ENCODE measurements around the gene RBP7.
"Not testable (repeated sequence)": the region's sequence is repeated elsewhere in the genome, so short reads cannot be mapped to it uniquely, and the experiment has no call there.

RBP7 gene

DNA sequence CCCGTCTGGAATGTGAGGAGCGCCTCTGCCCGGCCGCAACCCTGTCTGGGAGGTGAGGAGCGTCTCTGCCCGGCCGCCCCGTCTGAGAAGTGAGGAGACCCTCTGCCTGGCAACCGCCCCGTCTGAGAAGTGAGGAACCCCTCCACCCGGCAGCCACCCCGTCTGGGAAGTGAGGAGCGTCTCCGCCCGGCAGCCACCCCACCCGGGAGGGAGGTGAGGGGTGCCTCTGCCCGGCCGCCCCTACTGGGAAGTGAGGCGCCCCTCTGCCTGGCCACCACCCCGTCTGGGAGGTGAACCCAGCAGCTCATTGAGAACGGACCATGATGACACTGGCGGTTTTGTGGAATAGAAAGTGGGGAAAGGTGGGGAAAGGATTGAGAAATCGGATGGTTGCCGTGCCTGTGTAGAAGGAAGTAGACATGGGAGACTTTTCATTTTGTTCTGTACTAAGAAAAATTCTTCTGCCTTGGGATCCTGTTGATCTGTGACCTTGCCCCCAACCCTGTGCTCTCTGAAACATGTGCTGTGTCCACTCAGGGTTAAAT, 32.0 kb downstream of the RBP7 start:
- not testable (repeated sequence) for H3K27me3 ChIP-seq (ENCODE audit: control insufficient read depth, insufficient read depth, low read length, poor library complexity, severe bottlenecking); H3K27ac ChIP-seq (ENCODE audit: insufficient read depth, low read depth, low read length, poor library complexity, severe bottlenecking); H3K4me3 ChIP-seq (ENCODE audit: insufficient read depth, low read depth, low read length); H3K36me3 ChIP-seq (ENCODE audit: control insufficient read depth, insufficient read depth, low read length); H3K9me3 ChIP-seq (ENCODE audit: control insufficient read depth, low read length); H3K4me1 ChIP-seq (ENCODE audit: control insufficient read depth, insufficient read depth, low read length)
- 95 to 97% methylated on average over 24 of the region's 24 CpGs for WGBS, 2 experiments

DNA sequence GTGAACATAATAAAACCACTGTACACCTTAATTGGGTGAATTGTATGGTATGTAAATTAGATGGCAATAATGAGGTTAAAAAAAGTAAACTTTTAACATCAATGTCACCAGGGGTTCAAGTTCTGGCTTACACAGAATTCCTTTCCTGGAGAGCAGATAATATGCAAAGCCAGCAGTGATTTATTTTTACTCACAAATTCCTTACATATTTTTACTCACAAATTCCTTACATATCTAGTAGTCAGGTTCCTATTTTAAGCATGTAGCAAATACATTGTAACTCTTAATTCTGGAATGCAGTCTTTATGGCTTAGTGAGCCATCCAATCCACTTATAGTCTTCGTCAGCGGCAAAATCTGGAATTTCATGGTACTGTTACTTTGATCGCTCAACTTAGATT, 34.4 kb downstream of the RBP7 start:
- WGBS, 2 experiments = 100% methylated on average over 2 of the region's 3 CpGs; no CpG with 5 or more reads in 1 of the 2 experiments
- no peaks in the 10 kb centered on the region for H3K4me1 ChIP-seq (ENCODE audit: control insufficient read depth, insufficient read depth, low read length)
- no peaks in the 10 kb centered on the region for H3K9me3 ChIP-seq (ENCODE audit: control insufficient read depth, low read length)
- H3K36me3 ChIP-seq (ENCODE audit: control insufficient read depth, insufficient read depth, low read length) = no peaks in the 10 kb centered on the region
- H3K27me3 ChIP-seq (ENCODE audit: control insufficient read depth, insufficient read depth, low read length, poor library complexity, severe bottlenecking) = no peaks in the 10 kb centered on the region
- H3K27ac ChIP-seq (ENCODE audit: insufficient read depth, low read depth, low read length, poor library complexity, severe bottlenecking) = no peak overlapping the region
- H3K4me3 ChIP-seq (ENCODE audit: insufficient read depth, low read depth, low read length) = no peak overlapping the region

DNA sequence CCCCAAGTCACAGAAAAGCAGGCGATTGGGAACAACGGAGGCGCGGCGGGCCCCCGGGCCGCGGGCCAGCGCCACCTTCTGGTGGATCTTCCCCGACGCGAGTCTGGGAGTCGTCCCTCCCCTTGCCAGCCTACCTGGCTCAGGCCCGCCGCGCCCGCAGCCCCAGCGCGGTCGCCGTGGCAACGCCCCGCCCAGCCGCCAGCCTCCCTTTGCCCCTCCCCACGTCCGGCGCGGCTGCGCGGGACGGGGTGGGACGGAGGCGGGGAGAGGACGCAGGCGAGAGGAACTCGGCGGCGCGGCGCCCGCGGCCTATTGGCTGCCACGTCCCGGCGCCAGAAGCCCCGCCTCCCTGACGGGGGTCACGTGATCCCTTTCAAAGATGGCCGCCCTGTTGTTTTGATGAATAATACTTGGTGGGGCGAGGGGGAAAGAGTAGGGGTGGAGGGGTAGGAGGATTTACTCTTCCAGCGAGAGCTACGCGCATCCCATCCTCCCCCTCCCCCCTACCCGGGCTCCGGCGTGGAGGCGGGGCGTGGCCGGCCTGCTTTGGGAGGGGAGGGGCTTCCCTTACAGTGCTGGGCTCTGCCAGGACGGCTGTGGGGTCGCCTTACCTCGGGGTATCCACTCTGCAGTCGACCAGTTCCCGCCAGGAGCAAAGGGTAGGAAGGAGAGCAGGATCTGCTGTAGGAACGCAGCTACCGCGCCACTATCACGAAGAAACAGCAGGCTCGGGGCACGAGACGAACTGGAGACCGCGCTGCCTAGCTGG, 35.7 kb downstream of the RBP7 start, which contains the start of gene UBE4B:
Gene UBE4B, plus strand, starts transcription at position 369 of the 769 bp plus-strand sequence. CDS start 713 bp downstream, outside the sequence.
- H3K27me3 ChIP-seq (ENCODE audit: control insufficient read depth, insufficient read depth, low read length, poor library complexity, severe bottlenecking) = no peaks in the 10 kb centered on the region
- H3K4me3 ChIP-seq (ENCODE audit: insufficient read depth, low read depth, low read length) = peak within 1 kb of the TSS; percentile 57
- H3K27ac ChIP-seq (ENCODE audit: insufficient read depth, low read depth, low read length, poor library complexity, severe bottlenecking) = peak within 1 kb of the TSS; percentile 91
- no peaks in the 10 kb centered on the region for H3K9me3 ChIP-seq (ENCODE audit: control insufficient read depth, low read length)
- no peaks in the 10 kb centered on the region for H3K4me1 ChIP-seq (ENCODE audit: control insufficient read depth, insufficient read depth, low read length)
- 0% methylated on average over 68 to 72 of the region's 73 CpGs for WGBS, 2 experiments
- no peaks in the 10 kb centered on the region for H3K36me3 ChIP-seq (ENCODE audit: control insufficient read depth, insufficient read depth, low read length)

DNA sequence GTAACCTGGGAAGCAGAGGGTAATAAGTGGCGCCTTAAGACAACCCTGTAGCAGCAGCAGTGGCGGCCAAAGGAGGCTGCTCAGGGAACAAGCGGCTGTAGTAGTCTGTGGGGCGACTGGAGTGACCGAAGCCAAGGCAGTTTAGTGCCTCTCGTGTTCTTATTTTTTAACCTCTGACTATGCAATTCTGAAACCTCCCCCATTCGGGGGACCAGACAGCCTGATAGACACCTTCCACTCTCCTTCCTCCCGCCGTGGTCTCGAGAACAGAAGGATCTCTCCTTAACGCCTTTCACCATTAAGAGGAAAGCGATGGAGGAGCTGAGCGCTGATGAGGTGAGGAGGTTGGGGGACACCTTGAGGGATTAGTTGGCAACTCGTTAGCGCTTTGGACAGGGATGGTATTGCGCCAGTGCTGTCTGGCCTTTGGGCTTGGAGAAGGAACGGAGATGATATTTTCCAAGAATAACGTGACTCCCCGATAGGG, 36.4 kb downstream of the RBP7 start:
- Histone ChIP-seq H3K4me1 (ENCODE audit: control insufficient read depth, insufficient read depth, low read length) (no peaks in the 10 kb centered on the region), H3K27me3 (ENCODE audit: control insufficient read depth, insufficient read depth, low read length, poor library complexity, severe bottlenecking) (no peaks in the 10 kb centered on the region), H3K4me3 (ENCODE audit: insufficient read depth, low read depth, low read length) (peak overlapping the region; percentile 57), H3K9me3 (ENCODE audit: control insufficient read depth, low read length) (no peaks in the 10 kb centered on the region), H3K27ac (ENCODE audit: insufficient read depth, low read depth, low read length, poor library complexity, severe bottlenecking) (peak overlapping the region; percentile 91), H3K36me3 (ENCODE audit: control insufficient read depth, insufficient read depth, low read length) (no peaks in the 10 kb centered on the region)
- 1% methylated on average over 19 of the region's 19 CpGs for WGBS, 2 experiments

DNA sequence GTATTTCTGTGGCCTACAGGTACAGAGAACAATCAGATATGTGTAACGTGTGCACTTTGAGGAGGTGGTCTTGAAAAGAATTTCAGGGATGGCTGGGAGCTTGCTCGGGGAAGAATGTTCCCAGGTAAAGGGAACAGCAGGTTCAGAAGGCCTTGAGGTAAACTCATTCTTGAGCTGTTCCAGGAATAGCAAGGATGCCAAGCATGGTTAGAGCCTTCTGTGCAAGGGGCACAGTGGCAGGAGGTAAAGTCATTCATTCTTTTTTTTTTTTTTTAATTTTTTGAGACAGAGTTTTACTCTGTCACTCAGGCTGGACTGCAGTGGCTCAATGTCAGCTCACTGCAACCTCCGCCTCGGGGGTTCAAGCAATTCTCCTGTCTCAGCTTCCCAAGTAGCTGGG, 45.7 kb downstream of the RBP7 start:
- Histone ChIP-seq H3K4me3 (ENCODE audit: insufficient read depth, low read depth, low read length) (no peak overlapping the region), H3K27ac (ENCODE audit: insufficient read depth, low read depth, low read length, poor library complexity, severe bottlenecking) (no peak overlapping the region), H3K4me1 (ENCODE audit: control insufficient read depth, insufficient read depth, low read length) (no peaks in the 10 kb centered on the region), H3K9me3 (ENCODE audit: control insufficient read depth, low read length) (no peaks in the 10 kb centered on the region), H3K36me3 (ENCODE audit: control insufficient read depth, insufficient read depth, low read length) (no peaks in the 10 kb centered on the region), H3K27me3 (ENCODE audit: control insufficient read depth, insufficient read depth, low read length, poor library complexity, severe bottlenecking) (no peaks in the 10 kb centered on the region)
- 92 to 96% methylated on average over 4 of the region's 4 CpGs for whole genome bisulfite sequencing, 2 experiments

DNA sequence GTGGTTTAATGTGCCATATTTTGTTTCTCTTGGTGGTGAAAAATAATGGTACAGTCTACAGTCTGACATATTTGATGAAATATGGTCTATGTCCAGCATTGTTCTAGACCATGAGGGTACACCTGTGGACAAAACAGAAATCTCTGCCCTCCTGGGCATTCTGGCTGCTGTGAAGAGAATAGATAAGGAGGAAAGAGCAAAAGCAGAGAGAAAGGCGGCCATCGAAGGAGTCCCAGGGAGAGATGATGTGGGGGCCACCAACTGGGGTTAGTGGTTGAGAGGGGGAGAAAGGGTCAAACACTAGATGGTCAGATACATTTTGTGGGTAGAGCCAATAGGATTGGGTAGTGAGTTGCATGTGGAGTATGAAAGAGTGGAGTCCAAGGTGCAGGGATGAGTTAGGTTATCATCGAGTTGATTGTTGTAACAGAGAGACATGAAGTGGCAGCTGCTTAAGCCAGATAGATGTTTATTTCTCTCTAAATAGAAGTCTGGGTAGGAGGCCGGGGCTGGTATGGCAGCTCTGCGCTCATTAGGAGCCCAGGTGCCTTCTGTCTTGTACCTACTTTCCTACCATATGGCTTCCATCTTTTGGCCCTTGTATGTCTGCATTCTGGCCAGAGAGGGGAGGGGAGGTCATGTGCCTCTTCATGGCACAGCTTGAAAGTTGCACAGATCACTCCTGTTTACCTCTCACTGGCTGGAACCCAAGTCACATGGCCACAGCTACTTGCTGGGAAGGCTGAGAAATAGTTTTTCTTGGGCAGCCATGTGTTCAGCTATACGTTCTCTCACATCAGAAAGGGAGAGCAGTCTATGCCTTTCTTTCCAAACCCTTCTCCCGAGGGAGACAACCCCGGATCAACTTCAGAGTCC, 48.7 kb downstream of the RBP7 start:
- Histone ChIP-seq H3K4me3 (ENCODE audit: insufficient read depth, low read depth, low read length) (no peak overlapping the region), H3K27ac (ENCODE audit: insufficient read depth, low read depth, low read length, poor library complexity, severe bottlenecking) (peak overlapping the region; percentile 6), H3K27me3 (ENCODE audit: control insufficient read depth, insufficient read depth, low read length, poor library complexity, severe bottlenecking) (no peaks in the 10 kb centered on the region), H3K9me3 (ENCODE audit: control insufficient read depth, low read length) (no peaks in the 10 kb centered on the region), H3K36me3 (ENCODE audit: control insufficient read depth, insufficient read depth, low read length) (no peaks in the 10 kb centered on the region), H3K4me1 (ENCODE audit: control insufficient read depth, insufficient read depth, low read length) (no peaks in the 10 kb centered on the region)
- WGBS, 2 experiments = 94 to 97% methylated on average over 8 of the region's 8 CpGs

DNA sequence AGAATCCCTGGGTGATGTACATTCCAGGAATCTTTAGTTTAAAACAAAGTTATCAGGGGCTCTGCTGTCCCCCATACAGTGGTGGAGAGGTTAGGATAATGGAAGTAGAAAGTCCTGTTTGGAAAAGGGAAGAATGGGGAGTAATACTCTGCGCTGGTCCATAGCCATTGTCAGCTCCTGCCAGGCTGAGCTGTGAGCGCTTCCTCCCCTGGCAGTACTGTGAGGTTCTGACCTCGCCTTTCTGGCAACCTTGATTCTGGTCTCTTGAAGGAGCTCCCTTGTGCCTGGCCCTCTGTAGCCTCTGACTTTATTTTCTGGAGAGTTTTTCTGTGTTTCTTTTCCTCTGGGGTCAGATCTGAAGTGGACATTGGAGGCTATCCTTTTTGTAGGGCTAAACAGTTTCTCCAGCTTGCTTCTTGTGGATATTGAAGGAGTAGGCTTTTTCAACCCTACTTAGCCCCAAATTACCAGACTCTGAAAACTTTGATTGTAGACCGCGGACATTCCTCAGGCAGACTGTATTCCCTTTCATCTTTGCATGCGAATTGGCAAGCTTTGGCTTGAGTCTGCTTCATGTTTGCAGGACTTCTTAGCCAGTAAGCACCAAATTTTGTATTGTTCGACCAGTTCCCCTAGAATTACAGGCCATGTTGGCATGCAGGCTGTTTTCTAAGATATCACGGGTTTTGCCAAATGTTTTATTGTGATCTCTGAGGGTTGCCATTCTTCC, 49.5 kb downstream of the RBP7 start:
- Histone ChIP-seq H3K9me3 (ENCODE audit: control insufficient read depth, low read length) (no peaks in the 10 kb centered on the region), H3K27me3 (ENCODE audit: control insufficient read depth, insufficient read depth, low read length, poor library complexity, severe bottlenecking) (no peaks in the 10 kb centered on the region), H3K36me3 (ENCODE audit: control insufficient read depth, insufficient read depth, low read length) (no peaks in the 10 kb centered on the region), H3K4me1 (ENCODE audit: control insufficient read depth, insufficient read depth, low read length) (no peaks in the 10 kb centered on the region), H3K4me3 (ENCODE audit: insufficient read depth, low read depth, low read length) (no peak overlapping the region), H3K27ac (ENCODE audit: insufficient read depth, low read depth, low read length, poor library complexity, severe bottlenecking) (peak overlapping the region; percentile 6)
- 88% methylated on average over 8 of the region's 8 CpGs for WGBS, 2 experiments

DNA sequence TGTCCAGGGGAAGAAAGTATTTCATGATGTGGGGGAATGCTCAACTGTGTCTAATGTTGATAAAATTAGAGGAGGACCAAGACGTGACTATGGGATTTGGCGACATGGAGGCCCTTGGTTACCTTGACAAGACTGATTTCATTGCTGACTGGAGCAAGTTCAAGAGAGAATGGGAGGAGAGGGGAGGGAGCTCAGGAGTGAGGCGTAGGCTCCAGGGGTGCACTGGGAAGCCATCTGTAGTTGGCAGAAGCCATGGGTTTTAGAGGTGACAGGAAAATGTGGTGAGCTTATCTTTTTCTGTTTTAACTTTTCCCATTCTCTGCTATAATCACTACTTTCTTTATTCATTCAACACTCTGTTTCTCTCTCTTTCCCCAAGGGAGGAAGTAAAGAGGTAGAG, 51.6 kb downstream of the RBP7 start:
- H3K9me3 ChIP-seq (ENCODE audit: control insufficient read depth, low read length) = no peaks in the 10 kb centered on the region
- H3K27ac ChIP-seq (ENCODE audit: insufficient read depth, low read depth, low read length, poor library complexity, severe bottlenecking) = no peak overlapping the region
- no peaks in the 10 kb centered on the region for H3K4me1 ChIP-seq (ENCODE audit: control insufficient read depth, insufficient read depth, low read length)
- H3K4me3 ChIP-seq (ENCODE audit: insufficient read depth, low read depth, low read length) = no peak overlapping the region
- H3K36me3 ChIP-seq (ENCODE audit: control insufficient read depth, insufficient read depth, low read length) = no peaks in the 10 kb centered on the region
- no peaks in the 10 kb centered on the region for H3K27me3 ChIP-seq (ENCODE audit: control insufficient read depth, insufficient read depth, low read length, poor library complexity, severe bottlenecking)
- 96 to 97% methylated on average over 3 of the region's 3 CpGs for WGBS, 2 experiments

DNA sequence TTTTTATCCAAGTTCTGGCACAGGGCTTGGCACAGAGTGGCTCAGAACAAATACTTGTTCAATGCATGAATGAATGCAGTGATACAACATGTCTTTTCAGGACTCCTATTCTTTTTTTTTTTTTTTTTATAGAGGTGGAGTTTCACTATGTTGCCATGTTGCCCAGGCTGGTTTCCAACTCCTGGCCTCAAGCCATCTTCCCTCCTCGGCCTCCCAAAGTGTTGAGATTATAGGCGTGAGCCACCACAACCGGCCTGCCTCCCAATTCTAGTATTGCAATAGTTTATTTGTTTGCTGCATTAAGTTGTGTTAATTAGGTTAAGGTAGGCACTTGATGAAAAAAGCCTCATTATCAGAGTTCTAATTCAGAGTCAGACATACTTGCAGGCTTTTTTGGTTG, 53.6 kb downstream of the RBP7 start:
- no peak overlapping the region for H3K27ac ChIP-seq (ENCODE audit: insufficient read depth, low read depth, low read length, poor library complexity, severe bottlenecking)
- H3K9me3 ChIP-seq (ENCODE audit: control insufficient read depth, low read length) = no peaks in the 10 kb centered on the region
- no peaks in the 10 kb centered on the region for H3K36me3 ChIP-seq (ENCODE audit: control insufficient read depth, insufficient read depth, low read length)
- 94 to 100% methylated on average over 3 of the region's 3 CpGs for WGBS, 2 experiments
- no peaks in the 10 kb centered on the region for H3K4me1 ChIP-seq (ENCODE audit: control insufficient read depth, insufficient read depth, low read length)
- no peaks in the 10 kb centered on the region for H3K27me3 ChIP-seq (ENCODE audit: control insufficient read depth, insufficient read depth, low read length, poor library complexity, severe bottlenecking)
- no peak overlapping the region for H3K4me3 ChIP-seq (ENCODE audit: insufficient read depth, low read depth, low read length)

Measured in ectodermal cell (in vitro differentiated cells).